HG03108 (cell line): ENCODE data around the gene THAP3.

Source experiments
- ATAC-seq: cut with Tn5 transposase; IDR thresholded peaks from one replicate; pipeline ENCODE4 v1.9.1; 2021; ENCODE audit warnings: moderate library complexity; ENCODE audit not compliant: unreplicated experiment

Gene THAP3

DNA sequence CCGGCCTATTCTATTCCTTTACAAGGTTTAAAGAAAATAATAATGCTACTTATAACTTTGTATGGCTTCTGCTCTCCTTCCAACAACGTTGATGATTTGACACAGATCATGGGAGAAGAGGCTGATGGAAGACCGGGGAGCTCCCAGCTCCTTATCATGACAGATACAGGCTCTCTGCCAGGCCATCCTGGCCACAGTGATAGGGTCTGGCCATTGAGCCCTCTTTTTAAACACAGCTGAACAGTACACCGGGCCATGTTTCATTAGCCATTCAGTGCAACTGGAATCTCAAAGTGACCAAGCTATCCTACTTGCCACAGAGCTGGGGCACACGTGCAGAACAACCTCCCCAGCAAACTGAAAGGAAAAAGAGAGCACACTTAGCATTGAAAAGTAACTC lies 42.0 kb downstream of the THAP3 start:
- no peak for ATAC-seq

DNA sequence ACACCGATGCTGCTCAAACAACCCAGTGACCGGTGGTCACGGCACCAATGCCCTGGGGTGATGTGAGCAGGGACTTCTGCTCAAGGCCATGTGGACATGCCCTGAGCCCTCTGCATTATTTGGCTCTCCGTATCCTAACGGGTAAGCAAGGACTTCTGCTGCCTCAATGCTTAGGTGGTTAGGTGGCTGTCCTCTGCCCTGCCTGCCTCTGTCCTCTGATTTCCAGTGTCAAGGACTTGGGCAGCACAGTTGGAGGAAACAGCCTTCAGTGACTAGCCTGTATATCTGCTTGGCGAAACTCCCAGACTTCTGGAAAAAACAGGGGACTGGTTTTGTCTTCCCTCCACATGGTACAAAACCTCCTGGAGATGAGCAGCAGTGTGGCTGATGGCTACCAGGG lies 42.5 kb downstream of the THAP3 start:
- ATAC-seq, result no peak

DNA sequence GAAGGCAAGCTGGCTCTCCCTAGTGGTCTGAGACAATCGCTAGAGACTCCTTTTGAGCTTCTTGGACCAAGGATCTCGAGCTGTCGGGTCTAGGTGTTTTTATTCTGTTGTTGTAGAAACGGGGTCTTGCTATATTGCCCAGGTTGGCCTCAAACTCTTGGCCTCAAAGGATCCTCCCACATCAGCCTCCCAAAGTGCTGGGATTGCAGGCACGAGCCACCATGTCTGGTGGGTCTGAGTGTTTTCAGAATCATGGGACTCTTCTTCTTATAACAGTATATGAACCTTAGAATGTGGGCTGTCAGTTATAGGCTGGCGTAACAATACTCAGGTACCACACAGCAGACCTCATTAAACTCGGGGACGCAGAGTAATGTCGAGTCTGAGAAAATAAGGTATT lies 43.8 kb downstream of the THAP3 start:
- ATAC-seq, result no peak

DNA sequence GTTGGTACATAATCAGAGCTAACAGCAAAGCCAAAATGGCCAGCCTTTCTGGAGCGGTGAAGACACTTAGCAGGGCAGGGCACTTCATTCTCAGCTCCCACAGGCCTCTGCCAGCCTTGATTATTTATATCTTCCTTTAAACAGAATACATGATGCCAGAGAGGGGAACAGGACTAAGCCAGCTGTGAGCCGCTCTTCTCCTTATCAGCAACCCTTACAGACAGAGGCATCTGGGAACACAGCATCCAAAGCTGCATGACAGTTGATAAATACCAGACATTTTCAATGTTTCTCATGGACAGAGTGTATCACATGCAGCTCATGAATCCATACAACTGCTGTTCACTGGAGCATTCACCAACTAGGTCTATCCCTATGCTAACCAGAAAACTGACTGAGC lies 47.9 kb downstream of the THAP3 start:
- no peak for ATAC-seq

DNA sequence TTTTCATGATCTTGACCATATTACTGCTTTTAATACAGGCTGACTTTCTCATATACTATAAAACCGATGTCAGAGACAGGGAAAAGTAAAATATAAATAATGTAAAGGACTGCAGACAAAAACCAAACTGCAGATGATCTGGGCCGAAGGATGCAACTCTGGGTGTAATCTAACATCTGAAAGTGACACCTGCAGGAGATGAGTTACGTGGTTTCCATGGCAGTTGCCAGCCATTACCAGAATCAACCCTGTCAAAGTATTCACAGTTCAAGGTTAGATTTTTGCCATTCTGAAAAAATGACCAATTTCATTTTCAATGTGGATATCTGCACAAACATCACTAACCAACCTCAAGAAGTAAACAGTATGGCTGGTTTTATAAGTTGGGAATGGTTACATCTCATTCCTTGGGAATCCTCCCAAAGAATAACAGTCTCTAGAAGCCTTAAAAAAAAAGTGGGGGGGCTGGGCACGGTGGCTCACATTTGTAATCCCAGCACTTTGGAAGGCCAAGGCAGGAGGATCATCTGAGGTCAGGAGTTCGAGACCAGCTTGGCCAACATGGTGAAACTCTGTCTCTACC lies 49.2 kb downstream of the THAP3 start:
- no peak for ATAC-seq

DNA sequence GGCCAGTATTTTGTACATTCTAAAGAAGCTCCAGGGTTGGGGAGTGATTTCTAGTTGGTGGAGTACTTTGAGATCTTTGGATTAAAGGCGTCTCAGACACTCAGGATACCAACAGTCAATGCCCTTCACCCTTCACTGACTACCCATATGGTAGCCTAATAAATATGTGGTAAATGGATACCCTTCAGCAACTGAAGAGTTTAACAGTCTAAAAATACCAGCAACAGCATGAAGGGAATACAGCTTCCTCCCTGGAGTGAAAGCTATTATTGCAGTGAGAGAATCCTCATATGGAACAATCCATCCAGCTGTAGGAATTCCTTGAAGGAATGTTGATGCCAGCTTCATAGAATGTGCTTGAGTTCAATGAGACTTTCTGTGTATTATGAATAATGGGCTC lies 50.1 kb downstream of the THAP3 start:
- ATAC-seq, result no peak

DNA sequence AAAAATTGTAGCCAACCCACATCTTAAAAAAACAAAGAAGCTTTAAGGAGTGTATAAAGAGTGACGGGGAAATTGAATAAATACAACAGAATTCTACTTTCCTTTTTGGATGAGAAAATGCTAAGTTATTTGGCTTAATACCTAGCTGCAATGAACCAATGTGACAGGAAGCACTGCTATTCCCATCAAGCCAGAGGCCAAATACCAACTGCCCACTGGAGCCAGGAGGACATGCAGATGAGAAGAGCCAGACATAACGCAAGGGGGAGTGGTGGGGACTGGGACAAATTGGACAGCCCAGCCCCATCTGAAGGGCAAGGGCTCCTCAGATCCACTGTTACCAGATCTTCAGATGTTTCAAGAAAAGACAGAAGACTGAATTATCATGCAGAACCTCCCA lies 51.3 kb downstream of the THAP3 start:
- ATAC-seq, result no peak
